ENCODE results near the gene SLC22A23.
A peak's percentile ranks its signal among the peaks of the same experiment; 100 is the strongest.

SLC22A23 gene

GRCh38 chr6:3391902-3392458 is 64.9 kb downstream of the SLC22A23 start:
- no peaks in the 10 kb centered on the region for H3K36me3 ChIP-seq (ENCODE audit: control insufficient read depth, insufficient read depth, low read length)
- TF ChIP-seq CTCF (IDR thresholded peaks at IDR 0.05; ENCODE audit: insufficient read depth, low read length, poor library complexity, severe bottlenecking), result no peak
- H3K27me3 ChIP-seq (replicated peaks; ENCODE audit: control insufficient read depth, insufficient read depth, low read length), result no peaks in the 10 kb centered on the region; the same call in 1 of the 2 replicates
- DNase-seq (ENCODE audit: extremely low read depth, insufficient read length), result no peak
- H3K4me3 ChIP-seq (replicated peaks; ENCODE audit: low read depth, low read length), result no peak overlapping the region

GRCh38 chr6:3390698-3391097 is 66.2 kb downstream of the SLC22A23 start:
- H3K27me3 ChIP-seq (replicated peaks; ENCODE audit: control insufficient read depth, insufficient read depth, low read length), result no peaks in the 10 kb centered on the region; the same call in 1 of the 2 replicates
- H3K4me3 ChIP-seq (replicated peaks; ENCODE audit: low read depth, low read length), result no peak overlapping the region
- no peaks in the 10 kb centered on the region for H3K36me3 ChIP-seq (ENCODE audit: control insufficient read depth, insufficient read depth, low read length)
- no peak for DNase-seq (ENCODE audit: extremely low read depth, insufficient read length)
- no peak for TF ChIP-seq CTCF (IDR thresholded peaks at IDR 0.05; ENCODE audit: insufficient read depth, low read length, poor library complexity, severe bottlenecking)

- Histone ChIP-seq H3K36me3 (ENCODE audit: control insufficient read depth, insufficient read depth, low read length) (no peaks in the 10 kb centered on the region), H3K27me3 (replicated peaks; ENCODE audit: control insufficient read depth, insufficient read depth, low read length) (no peaks in the 10 kb centered on the region; the same call in 1 of the 2 replicates), H3K4me3 (replicated peaks; ENCODE audit: low read depth, low read length) (no peak overlapping the region)
- TF ChIP-seq CTCF (IDR thresholded peaks at IDR 0.05; ENCODE audit: insufficient read depth, low read length, poor library complexity, severe bottlenecking), result no peak
- no peak for DNase-seq (ENCODE audit: extremely low read depth, insufficient read length)
These were observed 67.3 kb downstream of the SLC22A23 start for GRCh38 chr6:3389390-3390167.

GRCh38 chr6:3388786-3389185 is 68.1 kb downstream of the SLC22A23 start:
- H3K36me3 ChIP-seq (ENCODE audit: control insufficient read depth, insufficient read depth, low read length), result no peaks in the 10 kb centered on the region
- DNase-seq (ENCODE audit: extremely low read depth, insufficient read length), result peak; percentile 64
- TF ChIP-seq CTCF (IDR thresholded peaks at IDR 0.05; ENCODE audit: insufficient read depth, low read length, poor library complexity, severe bottlenecking), result no peak
- no peaks in the 10 kb centered on the region; the same call in 1 of the 2 replicates for H3K27me3 ChIP-seq (replicated peaks; ENCODE audit: control insufficient read depth, insufficient read depth, low read length)
- H3K4me3 ChIP-seq (replicated peaks; ENCODE audit: low read depth, low read length), result no peak overlapping the region

- no peak for DNase-seq (ENCODE audit: extremely low read depth, insufficient read length)
- Histone ChIP-seq H3K36me3 (ENCODE audit: control insufficient read depth, insufficient read depth, low read length) (no peaks in the 10 kb centered on the region), H3K4me3 (replicated peaks; ENCODE audit: low read depth, low read length) (no peak overlapping the region), H3K27me3 (replicated peaks; ENCODE audit: control insufficient read depth, insufficient read depth, low read length) (no peaks in the 10 kb centered on the region; the same call in 1 of the 2 replicates)
- no peak for TF ChIP-seq CTCF (IDR thresholded peaks at IDR 0.05; ENCODE audit: insufficient read depth, low read length, poor library complexity, severe bottlenecking)
These were observed 70.4 kb downstream of the SLC22A23 start for GRCh38 chr6:3386374-3386857.
